VCaP (cell line): ENCODE data around the gene STON2.

ENCODE experiments used
- H3K27ac ChIP-seq: fragments of 450-650 bp; 2 replicates; pipeline ENCODE4 v1.5.1; 2017
- CTCF ChIP-seq: fragments of 450-650 bp; conservative IDR thresholded peaks from 2 replicates; pipeline ENCODE4 v1.5.1; 2017; ENCODE audit warnings: mild to moderate bottlenecking, moderate library complexity

STON2 gene

GRCh38 chr14:81281332-81281731 is 118.8 kb downstream of the STON2 start:
- H3K27ac ChIP-seq, result no peak overlapping the region
- no peak for TF ChIP-seq CTCF

- no peak overlapping the region for H3K27ac ChIP-seq
- no peak for TF ChIP-seq CTCF
Measured at GRCh38 chr14:81280136-81280791, 119.9 kb downstream of the STON2 start.

GRCh38 chr14:81277096-81277495 is 123.0 kb downstream of the STON2 start:
- TF ChIP-seq CTCF, result no peak
- H3K27ac ChIP-seq, result no peak overlapping the region

GRCh38 chr14:81276073-81277069 is 123.8 kb downstream of the STON2 start:
- no peak for TF ChIP-seq CTCF
- no peak overlapping the region for H3K27ac ChIP-seq

- TF ChIP-seq CTCF, result no peak
- no peak overlapping the region for H3K27ac ChIP-seq
Measured at GRCh38 chr14:81275305-81276072, 124.6 kb downstream of the STON2 start.

- no peak overlapping the region; the same call in 1 of the 2 replicates for H3K27ac ChIP-seq
- TF ChIP-seq CTCF, result no peak
Measured at GRCh38 chr14:81273961-81274575, 126.1 kb downstream of the STON2 start.
